CD4-positive, alpha-beta T cell (primary cell): ENCODE results near the gene ATP6AP2. TPM values are rescaled to one million over a fixed set of nuclear protein-coding genes. Genes with fewer than 3 reads are reported as not detected.

Experiments used
- ATAC-seq: fragments of 200-7000 bp; cut with Tn5 transposase; one replicate; pipeline ENCODE4 v1.10.0; 2022; ENCODE audit warnings: mild to moderate bottlenecking; ENCODE audit not compliant: poor library complexity
- CTCF ChIA-PET: fragments of 350-600 bp; sonication (Branson Sonifier 250); formaldehyde crosslinking; loops from one replicate; lab custom pipeline; 2021; ENCODE audit warnings: antibody characterized with exemption, inconsistent platforms; lab: Charles Lee
- POLR2A ChIA-PET: fragments of 350-600 bp; sonication (Branson Sonifier 250); formaldehyde crosslinking; loops from one replicate; lab custom pipeline; 2021; ENCODE audit warnings: antibody characterized with exemption, inconsistent platforms; lab: Charles Lee
- DNase-seq, 14 experiments: peaks; one replicate each; pipeline ENCODE4 v3.0.0-alpha.2; 2013 to 2020; ENCODE audit warnings: mixed read lengths in 2 of 14
- H3K27ac ChIP-seq, 2 donors: one replicate each; pipeline versions ENCODE4 v1.5.1 to v1.7.0; 2013; ENCODE audit warnings: low read length in 2 of 2, low read depth in 1 of 2, mild to moderate bottlenecking in 1 of 2
- H3K27me3 ChIP-seq, 2 experiments: 1 replicate in 1 of 2; 2 replicates in 1 of 2; pipeline versions ENCODE4 v1.6.1 to v1.7.0; 2013; ENCODE audit warnings: low read length in 2 of 2, control low read depth in 1 of 2, mild to moderate bottlenecking in 1 of 2, moderate library complexity in 1 of 2; ENCODE audit not compliant: insufficient read depth in 2 of 2, control insufficient read depth in 1 of 2
- H3K36me3 ChIP-seq: one replicate; pipeline ENCODE4 v1.6.1; 2013; ENCODE audit warnings: low read length, control low read depth; ENCODE audit not compliant: insufficient read depth
- H3K4me1 ChIP-seq: one replicate; pipeline ENCODE4 v1.6.1; 2013; ENCODE audit warnings: low read length, control low read depth; ENCODE audit not compliant: insufficient read depth
- H3K4me3 ChIP-seq: one replicate; pipeline ENCODE4 v1.5.1; 2013; ENCODE audit warnings: mild to moderate bottlenecking, low read length, moderate library complexity
- H3K9me3 ChIP-seq, 2 experiments: 1 replicate in 1 of 2; 2 replicates in 1 of 2; pipeline versions ENCODE4 v1.6.1 to v1.7.0; 2013; ENCODE audit warnings: low read length in 2 of 2, mild to moderate bottlenecking in 2 of 2, control low read depth in 1 of 2, moderate library complexity in 1 of 2; ENCODE audit not compliant: control insufficient read depth in 1 of 2, insufficient read depth in 1 of 2
- H3K27ac Mint-ChIP-seq: one replicate; pipeline ENCODE4 v1.8.0; 2020; ENCODE audit warnings: mixed read lengths
- H3K27me3 Mint-ChIP-seq: one replicate; pipeline ENCODE4 v1.8.0; 2021; ENCODE audit warnings: mixed read lengths
- H3K36me3 Mint-ChIP-seq: one replicate; pipeline ENCODE4 v1.8.0; 2021; ENCODE audit warnings: low read depth, mixed read lengths
- H3K4me1 Mint-ChIP-seq: one replicate; pipeline ENCODE4 v1.8.0; 2021; ENCODE audit warnings: low read depth, mixed read lengths
- H3K4me3 Mint-ChIP-seq: one replicate; pipeline ENCODE4 v1.8.0; 2020; ENCODE audit warnings: mild to moderate bottlenecking, mixed read lengths
- H3K9me3 Mint-ChIP-seq: one replicate; pipeline ENCODE4 v1.8.0; 2020; ENCODE audit warnings: mixed read lengths
- intact Hi-C, 2 experiments: fragments of 100-400 bp; cut with DNase I in 1 of 2; cut with micrococcal nuclease in 1 of 2; formaldehyde crosslinking; loops; one replicate each; pipeline versions ENCODE4 v1.15.1 to v1.9.0; 2023 to 2025; cut with DNase I, micrococcal nuclease
- total RNA-seq, 174 experiments: library from RNA in 2 of 174; stranded (reverse) in 2 of 174; gene quantifications; one replicate each; pipeline ENCODE4 v1.2.3 and lab custom pipeline; 2021 to 2026
- TF ChIP-seq, protein P1 (sequence below): fragments of 200-600 bp; IDR thresholded peaks from one replicate; pipeline ENCODE4 v1.8.0; 2022; ENCODE audit warnings: antibody characterized with exemption, mild to moderate bottlenecking

ATP6AP2 gene
- total RNA-seq, 2 experiments from 2014 or later: 73.8 to 78.7 TPM

DNA sequence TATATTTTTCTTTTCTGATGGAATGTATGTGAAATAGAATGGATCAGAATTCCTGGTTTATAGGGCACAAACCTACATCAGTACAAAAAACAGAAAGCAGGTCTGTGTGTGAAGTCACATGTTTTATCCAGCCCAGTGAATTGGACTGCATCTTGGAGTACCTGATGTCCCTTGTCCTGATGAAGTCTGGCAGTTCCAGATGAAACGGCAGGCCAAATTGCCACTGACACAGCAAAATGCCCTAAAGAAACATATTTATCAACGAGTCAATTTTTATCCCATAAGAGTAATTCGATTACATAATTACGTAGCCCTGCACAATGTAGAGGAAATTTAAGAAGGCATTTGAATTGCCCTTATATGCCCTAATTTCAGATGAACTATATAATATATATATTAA, 37.8 kb upstream of the ATP6AP2 start:
- Histone ChIP-seq H3K4me3 (no peak overlapping the region), H3K9me3 (no peaks in the 10 kb centered on the region), H3K36me3 (no peaks in the 10 kb centered on the region), H3K27me3 (no peaks in the 10 kb centered on the region), H3K4me1 (peaks cover 15% of the 10 kb centered on the region), H3K27ac (no peak overlapping the region)
- intact Hi-C loops: loop anchor here (5.0 kb wide), 3 partner anchors 44 to 709 kb away; no protein-coding TSS in a partner anchor
- no peak overlapping the region for H3K4me3 Mint-ChIP-seq
- no peaks in the 10 kb centered on the region for H3K9me3 Mint-ChIP-seq
- H3K27ac Mint-ChIP-seq: no peak overlapping the region
- no peaks in the 10 kb centered on the region for H3K27me3 Mint-ChIP-seq
- TF ChIP-seq, protein P1, sequence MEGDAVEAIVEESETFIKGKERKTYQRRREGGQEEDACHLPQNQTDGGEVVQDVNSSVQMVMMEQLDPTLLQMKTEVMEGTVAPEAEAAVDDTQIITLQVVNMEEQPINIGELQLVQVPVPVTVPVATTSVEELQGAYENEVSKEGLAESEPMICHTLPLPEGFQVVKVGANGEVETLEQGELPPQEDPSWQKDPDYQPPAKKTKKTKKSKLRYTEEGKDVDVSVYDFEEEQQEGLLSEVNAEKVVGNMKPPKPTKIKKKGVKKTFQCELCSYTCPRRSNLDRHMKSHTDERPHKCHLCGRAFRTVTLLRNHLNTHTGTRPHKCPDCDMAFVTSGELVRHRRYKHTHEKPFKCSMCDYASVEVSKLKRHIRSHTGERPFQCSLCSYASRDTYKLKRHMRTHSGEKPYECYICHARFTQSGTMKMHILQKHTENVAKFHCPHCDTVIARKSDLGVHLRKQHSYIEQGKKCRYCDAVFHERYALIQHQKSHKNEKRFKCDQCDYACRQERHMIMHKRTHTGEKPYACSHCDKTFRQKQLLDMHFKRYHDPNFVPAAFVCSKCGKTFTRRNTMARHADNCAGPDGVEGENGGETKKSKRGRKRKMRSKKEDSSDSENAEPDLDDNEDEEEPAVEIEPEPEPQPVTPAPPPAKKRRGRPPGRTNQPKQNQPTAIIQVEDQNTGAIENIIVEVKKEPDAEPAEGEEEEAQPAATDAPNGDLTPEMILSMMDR: no peak
- ATAC-seq (no peak), DNase-seq (no peak)
- H3K4me1 Mint-ChIP-seq: peaks cover 25% of the 10 kb centered on the region
- H3K36me3 Mint-ChIP-seq: no peaks in the 10 kb centered on the region
- POLR2A ChIA-PET: interaction anchor here (0.6 kb wide), 1 partner anchor 729 kb away, joined by 3 read pairs; no protein-coding TSS in a partner anchor
- CTCF ChIA-PET: interaction anchor here (1.3 to 1.6 kb wide), 4 partner anchors 11 to 230 kb away, joined by 3 to 7 read pairs (median 4); no protein-coding TSS in a partner anchor

DNA sequence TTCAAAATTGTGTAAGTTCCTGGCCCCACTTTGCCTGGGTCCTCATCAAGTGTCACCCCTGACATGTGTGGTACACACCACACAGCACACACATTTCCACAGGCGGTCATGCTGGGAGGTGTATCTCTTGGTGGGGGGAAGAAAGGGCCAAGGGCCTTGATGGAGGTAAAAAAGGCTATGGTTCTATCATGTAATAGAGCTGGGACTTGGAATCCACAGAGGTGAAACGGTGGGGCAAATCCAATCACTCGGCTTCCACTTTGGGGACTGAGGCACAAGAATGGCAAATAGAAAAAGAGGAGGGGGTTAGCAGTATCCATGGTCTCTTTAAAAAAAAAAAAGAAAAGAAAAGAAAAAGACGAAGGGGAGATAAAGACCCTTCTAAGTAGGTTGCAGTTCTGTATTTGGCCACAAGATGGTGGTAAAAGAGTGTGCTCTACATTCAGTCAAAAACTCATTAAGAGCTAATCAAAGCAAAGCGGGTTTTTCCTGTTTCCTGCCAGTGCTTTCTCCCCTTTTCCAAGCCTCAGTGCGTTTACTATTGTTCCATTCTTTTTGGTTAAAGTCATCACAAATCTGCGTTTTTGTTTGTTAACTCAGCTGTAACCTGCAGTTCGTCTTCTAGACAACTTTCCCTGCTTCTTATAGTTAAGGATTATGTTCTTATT, 37.0 kb upstream of the ATP6AP2 start:
- POLR2A ChIA-PET: interaction anchor here (0.6 to 1.1 kb wide), 6 partner anchors 37 to 729 kb away, joined by 3 to 6 read pairs (median 3); partner anchors contain the start of genes ATP6AP2 and USP9X
- Mint-ChIP-seq H3K36me3 (no peaks in the 10 kb centered on the region), H3K9me3 (no peaks in the 10 kb centered on the region), H3K4me3 (no peak overlapping the region), H3K4me1 (peaks cover 22% of the 10 kb centered on the region), H3K27me3 (no peaks in the 10 kb centered on the region), H3K27ac (no peak overlapping the region)
- DNase-seq (peak in 5 of 14 experiments; percentile 14 to 69 (median 41)), ATAC-seq (no peak)
- H3K4me3 ChIP-seq: no peak overlapping the region
- H3K27me3 ChIP-seq: no peaks in the 10 kb centered on the region
- H3K4me1 ChIP-seq: peaks cover 13% of the 10 kb centered on the region
- intact Hi-C loops: loop anchor here (1.0 to 5.0 kb wide), 5 partner anchors 44 to 709 kb away; no protein-coding TSS in a partner anchor
- no peaks in the 10 kb centered on the region for H3K9me3 ChIP-seq
- no peak overlapping the region for H3K27ac ChIP-seq
- CTCF ChIA-PET: interaction anchor here (0.6 to 1.7 kb wide), 19 partner anchors 11 to 813 kb away, joined by 3 to 9 read pairs (median 3); no protein-coding TSS in a partner anchor
- TF ChIP-seq, protein P1: peak; percentile 67
- no peaks in the 10 kb centered on the region for H3K36me3 ChIP-seq

DNA sequence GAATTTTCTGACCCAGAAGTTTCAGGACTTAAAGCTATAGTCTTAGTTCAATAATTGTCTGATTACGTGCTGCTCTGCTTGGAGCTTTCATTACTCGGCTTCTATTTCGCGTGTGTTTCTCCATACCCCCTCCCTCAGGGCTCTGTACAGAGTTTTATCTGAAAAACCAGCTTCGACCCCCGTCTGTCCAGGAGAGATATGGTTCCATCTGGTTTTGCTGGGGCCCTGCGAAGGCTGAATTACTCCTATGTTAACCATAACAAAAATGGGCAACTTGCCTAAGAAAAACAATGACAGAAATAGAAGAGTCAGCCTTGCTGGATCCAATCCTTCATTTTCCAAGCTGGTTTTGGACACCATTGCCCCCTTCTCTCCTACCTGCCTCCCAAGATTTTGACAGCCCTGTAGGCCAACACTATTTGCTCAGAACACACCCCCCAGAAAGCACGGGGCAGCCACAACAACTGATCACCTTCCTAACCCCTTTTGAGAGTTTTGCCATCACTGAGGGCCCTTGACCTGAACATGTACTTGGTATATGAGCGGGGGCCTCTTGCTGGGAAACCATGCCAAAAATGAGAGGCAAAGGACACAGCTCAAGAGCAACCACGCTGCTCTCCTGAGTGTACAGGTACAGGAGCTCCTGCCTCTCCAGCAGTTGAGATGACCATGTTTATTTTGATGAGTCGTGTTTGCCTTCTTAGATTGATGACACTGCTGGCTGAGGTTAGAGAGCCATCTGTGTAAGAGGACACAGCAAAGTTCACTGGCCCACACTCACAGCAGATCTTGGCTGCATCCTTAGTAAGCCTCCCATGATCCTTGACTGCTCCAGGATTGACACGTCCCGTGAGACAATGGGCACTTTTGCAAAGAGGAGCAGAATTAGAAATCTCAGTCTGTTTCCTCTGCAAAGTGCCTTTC, 36.2 kb upstream of the ATP6AP2 start:
- CTCF ChIA-PET: interaction anchor here (0.5 to 1.7 kb wide), 20 partner anchors 10 to 814 kb away, joined by 3 to 9 read pairs (median 3); no protein-coding TSS in a partner anchor
- DNase-seq (no peak), ATAC-seq (no peak)
- H3K9me3 ChIP-seq: no peaks in the 10 kb centered on the region
- POLR2A ChIA-PET: interaction anchor here (0.6 to 1.1 kb wide), 5 partner anchors 36 to 565 kb away, joined by 3 to 6 read pairs (median 3); partner anchors contain the start of genes ATP6AP2 and USP9X
- Mint-ChIP-seq H3K4me1 (peaks cover 14% of the 10 kb centered on the region), H3K4me3 (no peak overlapping the region), H3K27ac (no peak overlapping the region), H3K36me3 (no peaks in the 10 kb centered on the region), H3K27me3 (no peaks in the 10 kb centered on the region), H3K9me3 (no peaks in the 10 kb centered on the region)
- H3K4me3 ChIP-seq: no peak overlapping the region
- H3K27me3 ChIP-seq: no peaks in the 10 kb centered on the region
- intact Hi-C loops: loop anchor here (1.0 to 5.0 kb wide), 5 partner anchors 43 to 708 kb away; no protein-coding TSS in a partner anchor
- H3K27ac ChIP-seq: no peak overlapping the region
- H3K4me1 ChIP-seq: peaks cover 5% of the 10 kb centered on the region
- no peaks in the 10 kb centered on the region for H3K36me3 ChIP-seq
- TF ChIP-seq, protein P1: no peak
